Common myeloid progenitor, CD34-positive (primary cell): Measurements from ENCODE around the gene DIPK1A.

Experiments used
- CTCF ChIA-PET: fragments of 350-600 bp; sonication (Branson Sonifier 250); formaldehyde crosslinking; loops from one replicate; lab custom pipeline; 2021; ENCODE audit warnings: antibody characterized with exemption; lab: Charles Lee
- POLR2A ChIA-PET: fragments of 350-600 bp; sonication (Branson Sonifier 250); formaldehyde crosslinking; loops from one replicate; lab custom pipeline; 2021; ENCODE audit warnings: antibody characterized with exemption; lab: Charles Lee
- DNase-seq, 3 donors: peaks; one replicate each; pipeline versions ENCODE4 v3.0.0 to v3.0.0-alpha.2; 2013
- H3K27ac ChIP-seq, 2 experiments: 1 replicate in 1 of 2; 2 replicates in 1 of 2; pipeline ENCODE4 v1.7.0; 2013; ENCODE audit warnings: inconsistent platforms in 2 of 2, low read length in 2 of 2, mild to moderate bottlenecking in 2 of 2, low read depth in 1 of 2, moderate library complexity in 1 of 2; ENCODE audit not compliant: severe bottlenecking in 2 of 2, insufficient read depth in 1 of 2, poor library complexity in 1 of 2
- H3K27me3 ChIP-seq, 5 experiments: replicated peaks in 2 of 5; 1 replicate in 3 of 5; 2 replicates in 2 of 5; pipeline versions ENCODE4 v1.6.1 to v1.7.0; 2013; ENCODE audit warnings: low read length in 4 of 5, mild to moderate bottlenecking in 2 of 5, moderate library complexity in 2 of 5, inconsistent platforms in 1 of 5; ENCODE audit not compliant: insufficient read depth in 5 of 5, control insufficient read depth in 4 of 5
- H3K36me3 ChIP-seq, 4 experiments: 1 replicate in 2 of 4; 2 replicates in 2 of 4; pipeline versions ENCODE4 v1.6.1 to v1.7.0; 2013; ENCODE audit warnings: low read length in 3 of 4, control low read depth in 1 of 4, mild to moderate bottlenecking in 1 of 4; ENCODE audit not compliant: control insufficient read depth in 4 of 4, insufficient read depth in 4 of 4
- H3K4me1 ChIP-seq, 4 experiments: 1 replicate in 3 of 4; 2 replicates in 1 of 4; pipeline versions ENCODE4 v1.6.1 to v1.7.1; 2013; ENCODE audit warnings: low read length in 3 of 4, mild to moderate bottlenecking in 3 of 4, control low read depth in 1 of 4, inconsistent platforms in 1 of 4, moderate library complexity in 1 of 4; ENCODE audit not compliant: control insufficient read depth in 4 of 4, insufficient read depth in 4 of 4; ENCODE audit errors: control extremely low read depth in 1 of 4
- H3K4me3 ChIP-seq, 7 experiments: 1 replicate in 4 of 7; 2 replicates in 3 of 7; pipeline versions ENCODE4 v1.5.1 to v1.7.0; 2013; ENCODE audit warnings: mild to moderate bottlenecking in 7 of 7, low read length in 6 of 7, moderate library complexity in 6 of 7, inconsistent platforms in 2 of 7, low read depth in 2 of 7, control low read depth in 1 of 7; ENCODE audit not compliant: insufficient read depth in 4 of 7, control insufficient read depth in 1 of 7; ENCODE audit errors: extremely low read depth in 1 of 7
- H3K9me3 ChIP-seq, 5 experiments: 1 replicate in 4 of 5; 2 replicates in 1 of 5; pipeline versions ENCODE4 v1.6.1 to v1.7.1; 2013; ENCODE audit warnings: low read length in 4 of 5, mild to moderate bottlenecking in 2 of 5, inconsistent platforms in 1 of 5, low read depth in 1 of 5, moderate library complexity in 1 of 5; ENCODE audit not compliant: control insufficient read depth in 4 of 5, insufficient read depth in 2 of 5; ENCODE audit errors: control extremely low read depth in 1 of 5
- WGBS: methylation state at CpG from one replicate; pipeline ENCODE4 v1.1.5; 2013; ENCODE audit not compliant: insufficient coverage; 5-methylcytosine and 5-hydroxymethylcytosine counted together

Gene DIPK1A

GRCh38 chr1:92933459-92933858, 27.8 kb downstream of the DIPK1A start:
- Histone ChIP-seq H3K4me1 (peaks cover 0 to 2% (median 0%) of the 10 kb centered on the region in 4 experiments), H3K4me3 (no peak overlapping the region), H3K27me3 (no peaks in the 10 kb centered on the region), H3K9me3 (no peaks in the 10 kb centered on the region), H3K36me3 (no peaks in the 10 kb centered on the region), H3K27ac (no peak overlapping the region)
- whole genome bisulfite sequencing, result 90% methylated on average over 2 of the region's 2 CpGs
- no peak for DNase-seq
- ChIA-PET CTCF (no interaction called here), POLR2A (no interaction called here)

GRCh38 chr1:92931691-92932090, 29.6 kb downstream of the DIPK1A start:
- no peak for DNase-seq
- Histone ChIP-seq H3K27ac (no peak overlapping the region), H3K36me3 (no peaks in the 10 kb centered on the region), H3K27me3 (no peaks in the 10 kb centered on the region), H3K4me3 (no peak overlapping the region), H3K4me1 (peaks cover 0 to 2% (median 0%) of the 10 kb centered on the region in 4 experiments), H3K9me3 (no peaks in the 10 kb centered on the region)
- ChIA-PET POLR2A (no interaction called here), CTCF (no interaction called here)
- 100% methylated on average over 1 of the region's 4 CpGs for WGBS

- Histone ChIP-seq H3K4me3 (no peak overlapping the region), H3K4me1 (peaks cover 0 to under 1% (median 0%) of the 10 kb centered on the region in 4 experiments), H3K36me3 (no peaks in the 10 kb centered on the region), H3K27ac (no peak overlapping the region), H3K27me3 (no peaks in the 10 kb centered on the region), H3K9me3 (peaks cover 0 to 4% (median 2%) of the 10 kb centered on the region in 5 experiments)
- CTCF ChIA-PET, result interaction anchor here (1.3 kb wide), 1 partner anchor 64 kb away, joined by 3 read pairs; no protein-coding TSS in a partner anchor
- POLR2A ChIA-PET, result no interaction called here
- no peak for DNase-seq
- WGBS, result no CpG with 5 or more reads among the region's 1 CpG
Measured at GRCh38 chr1:92929461-92929860, 31.8 kb downstream of the DIPK1A start.

GRCh38 chr1:92927870-92928269, 33.4 kb downstream of the DIPK1A start:
- DNase-seq, result peak in 1 of 3 donors; percentile 8
- H3K36me3 ChIP-seq, result no peaks in the 10 kb centered on the region
- H3K27me3 ChIP-seq, result no peaks in the 10 kb centered on the region
- H3K27ac ChIP-seq, result no peak overlapping the region
- ChIA-PET CTCF (no interaction called here), POLR2A (no interaction called here)
- no peak overlapping the region for H3K4me3 ChIP-seq
- H3K9me3 ChIP-seq, result peaks cover 0 to 6% (median 3%) of the 10 kb centered on the region in 5 experiments
- no peaks in the 10 kb centered on the region for H3K4me1 ChIP-seq

- ChIA-PET POLR2A (no interaction called here), CTCF (no interaction called here)
- 80% methylated on average over 1 of the region's 1 CpG for WGBS
- DNase-seq, result no peak
- Histone ChIP-seq H3K9me3 (peaks cover 0 to 6% (median 3%) of the 10 kb centered on the region in 5 experiments), H3K27me3 (no peaks in the 10 kb centered on the region), H3K4me3 (no peak overlapping the region), H3K27ac (no peak overlapping the region), H3K4me1 (no peaks in the 10 kb centered on the region), H3K36me3 (no peaks in the 10 kb centered on the region)
Measured at GRCh38 chr1:92926873-92927272, 34.4 kb downstream of the DIPK1A start.

GRCh38 chr1:92924501-92924900, 36.8 kb downstream of the DIPK1A start:
- Histone ChIP-seq H3K4me1 (no peaks in the 10 kb centered on the region), H3K4me3 (no peak overlapping the region), H3K36me3 (no peaks in the 10 kb centered on the region), H3K27me3 (no peaks in the 10 kb centered on the region), H3K9me3 (peaks cover 0 to 6% (median 3%) of the 10 kb centered on the region in 5 experiments), H3K27ac (no peak overlapping the region)
- WGBS, result 97% methylated on average over 8 of the region's 9 CpGs
- no peak for DNase-seq
- ChIA-PET CTCF (interaction anchor here (1.7 kb wide), 1 partner anchor 35 kb away, joined by 4 read pairs; no protein-coding TSS in a partner anchor), POLR2A (no interaction called here)

GRCh38 chr1:92923664-92924063, 37.6 kb downstream of the DIPK1A start:
- no peak for DNase-seq
- no peaks in the 10 kb centered on the region for H3K36me3 ChIP-seq
- no peak overlapping the region for H3K27ac ChIP-seq
- H3K9me3 ChIP-seq, result peaks cover 0 to 6% (median 3%) of the 10 kb centered on the region in 5 experiments
- no peaks in the 10 kb centered on the region for H3K27me3 ChIP-seq
- no peaks in the 10 kb centered on the region for H3K4me1 ChIP-seq
- no peak overlapping the region for H3K4me3 ChIP-seq
- 97% methylated on average over 4 of the region's 4 CpGs for WGBS
- CTCF ChIA-PET, result interaction anchor here (0.6 kb wide), 1 partner anchor 21 kb away, joined by 3 read pairs; no protein-coding TSS in a partner anchor
- POLR2A ChIA-PET, result no interaction called here
